GM18499 (cell line): ENCODE data around the gene DOCK3.
"Not testable (repeated sequence)": the region's sequence is repeated elsewhere in the genome, so short reads cannot be mapped to it uniquely, and the experiment has no call there.

Experiments
- ATAC-seq: cut with Tn5 transposase; IDR thresholded peaks from one replicate; pipeline ENCODE4 v1.9.1; 2021; ENCODE audit warnings: moderate number of reproducible peaks; ENCODE audit not compliant: insufficient read depth, unreplicated experiment

DOCK3 gene

DNA sequence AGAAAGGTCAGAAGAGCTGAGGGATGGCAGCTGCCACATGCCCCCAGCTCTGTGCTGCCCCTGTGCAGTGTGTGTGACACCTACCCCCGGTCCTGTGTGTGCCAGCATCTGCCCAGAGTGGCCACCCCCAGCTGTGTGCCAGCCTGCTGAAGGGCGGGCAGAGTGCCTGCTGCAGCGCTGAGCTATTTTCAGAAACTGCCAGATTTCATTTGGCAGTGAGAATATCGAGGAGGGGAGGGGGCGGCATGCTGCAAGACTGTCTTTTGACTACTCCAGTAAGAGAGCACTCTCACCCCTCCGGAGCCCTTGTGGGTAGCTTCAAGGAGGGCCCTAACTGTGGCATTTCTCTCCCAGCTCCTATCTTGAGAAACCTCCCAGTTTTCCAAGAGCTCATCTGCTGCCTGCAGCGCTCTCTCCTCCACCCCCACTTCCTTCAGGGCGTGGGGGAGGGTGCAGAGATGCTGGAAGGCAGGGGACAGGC, 25.2 kb upstream of the DOCK3 start:
- no peak for ATAC-seq

DNA sequence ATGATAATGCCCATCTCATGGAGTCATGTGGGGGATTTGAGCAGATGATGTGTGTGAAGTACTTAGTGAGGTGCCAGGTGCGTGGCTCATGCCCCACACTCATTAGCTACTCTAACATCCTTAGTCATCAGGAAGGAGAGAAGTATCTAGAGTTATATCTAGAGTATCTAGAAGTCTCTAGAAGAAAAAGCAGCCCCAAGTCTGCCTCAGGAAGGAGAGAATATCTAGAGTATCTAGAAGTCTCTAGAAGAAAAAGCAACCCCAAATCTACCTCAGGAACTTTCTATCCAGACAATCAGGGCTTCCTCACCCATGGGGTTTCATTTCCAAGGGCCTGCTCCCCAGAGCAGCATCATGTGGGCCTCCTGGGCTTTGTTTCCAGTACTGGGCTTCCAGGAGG, 24.7 kb upstream of the DOCK3 start:
- no peak for ATAC-seq

DNA sequence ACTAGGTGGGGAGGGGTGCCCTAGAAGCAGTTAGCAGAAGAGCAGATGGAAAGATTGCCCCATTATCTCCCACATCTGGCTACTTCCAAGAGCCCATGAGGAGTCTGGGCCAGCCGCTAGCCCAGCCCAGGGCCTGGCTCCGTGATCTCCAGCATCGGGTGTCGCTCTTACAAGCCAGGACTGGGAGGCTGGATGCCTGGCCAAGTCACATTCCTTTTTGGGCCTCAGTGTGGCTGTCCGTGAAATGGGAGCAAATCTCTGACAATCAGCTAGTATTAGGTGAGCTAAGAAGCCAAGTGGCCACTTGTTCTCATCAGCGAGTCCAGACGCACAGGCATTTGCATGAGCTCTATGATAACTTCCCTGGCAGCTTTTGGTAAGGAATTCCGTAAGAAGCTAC, 23.3 kb upstream of the DOCK3 start:
- no peak for ATAC-seq

DNA sequence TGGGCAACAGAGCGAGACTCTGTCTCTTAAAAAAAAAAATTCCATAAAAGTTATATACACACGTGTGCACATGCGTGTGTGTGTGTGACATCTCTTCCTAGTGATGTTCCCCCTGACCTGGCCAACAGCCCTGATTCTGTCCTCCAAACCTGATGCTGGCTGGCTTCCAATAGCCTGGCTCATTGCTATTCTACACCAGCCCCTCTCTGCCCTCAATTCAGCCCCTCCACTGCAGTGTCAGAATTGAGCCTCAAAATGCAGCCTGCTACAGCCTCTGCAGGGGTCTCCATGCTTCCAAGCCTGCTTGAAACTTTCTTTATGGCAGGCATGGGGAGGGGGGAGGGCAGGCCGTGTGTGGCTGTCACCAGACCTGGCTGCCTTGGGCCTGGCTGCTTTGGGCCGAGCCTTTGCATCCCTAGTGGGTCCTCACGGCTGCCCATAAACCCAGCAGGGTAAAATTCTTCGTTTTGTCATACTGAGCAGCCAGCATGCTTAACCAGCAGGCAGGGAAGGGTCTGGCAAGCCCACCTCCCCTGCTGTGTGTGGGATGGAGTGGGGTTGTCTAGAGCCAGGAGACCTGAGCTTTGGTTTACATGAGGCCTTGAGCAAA, 22.7 kb upstream of the DOCK3 start:
- ATAC-seq = no peak

GRCh38 chr3:50652709-50653108, 22.0 kb upstream of the DOCK3 start:
- ATAC-seq = no peak

GRCh38 chr3:50653937-50654595, 20.7 kb upstream of the DOCK3 start:
- ATAC-seq = no peak

DNA sequence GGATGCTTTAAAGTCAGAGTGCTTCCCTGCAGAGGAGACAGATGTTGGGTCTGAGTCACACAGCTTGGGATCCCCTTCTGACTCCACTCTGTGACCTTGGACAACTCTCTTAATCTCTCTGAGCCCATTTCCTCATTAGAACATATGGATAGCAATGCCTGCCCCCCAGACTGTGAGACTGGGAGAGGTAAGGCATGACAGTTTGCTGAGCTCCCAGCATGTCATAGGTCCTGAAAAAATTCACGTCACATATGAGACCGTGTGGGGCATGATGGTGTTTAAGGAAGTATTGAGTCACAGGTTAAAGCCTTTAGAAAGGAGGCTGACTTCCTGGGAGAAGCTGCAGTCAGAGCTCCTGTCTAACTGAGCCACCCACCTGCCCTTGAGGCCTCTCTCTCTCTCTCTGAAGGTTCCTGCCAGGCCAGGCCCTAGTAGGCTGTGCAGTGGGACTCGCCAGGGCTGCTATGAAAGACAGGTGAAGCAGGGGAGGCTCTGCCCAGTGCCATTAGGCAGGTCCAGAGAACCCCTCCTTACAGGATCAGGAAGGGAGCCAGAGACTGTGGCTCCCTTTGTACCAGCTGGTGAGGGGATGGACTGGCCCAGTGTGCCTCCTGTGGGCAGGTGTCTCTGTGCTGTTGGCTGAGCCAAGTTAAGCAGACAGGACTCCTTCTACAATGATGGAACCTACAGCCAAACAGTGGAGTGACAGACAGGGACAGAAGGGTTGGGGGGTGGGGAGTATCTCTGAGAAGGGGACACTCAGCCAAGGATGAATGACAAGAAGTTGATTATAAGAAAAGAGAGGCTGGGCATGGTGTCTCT, 19.5 kb upstream of the DOCK3 start:
- ATAC-seq = no peak

GRCh38 chr3:50656417-50657195, 18.1 kb upstream of the DOCK3 start:
- no peak for ATAC-seq

- no peak for ATAC-seq
These were observed 17.3 kb upstream of the DOCK3 start for GRCh38 chr3:50657407-50657806.

DNA sequence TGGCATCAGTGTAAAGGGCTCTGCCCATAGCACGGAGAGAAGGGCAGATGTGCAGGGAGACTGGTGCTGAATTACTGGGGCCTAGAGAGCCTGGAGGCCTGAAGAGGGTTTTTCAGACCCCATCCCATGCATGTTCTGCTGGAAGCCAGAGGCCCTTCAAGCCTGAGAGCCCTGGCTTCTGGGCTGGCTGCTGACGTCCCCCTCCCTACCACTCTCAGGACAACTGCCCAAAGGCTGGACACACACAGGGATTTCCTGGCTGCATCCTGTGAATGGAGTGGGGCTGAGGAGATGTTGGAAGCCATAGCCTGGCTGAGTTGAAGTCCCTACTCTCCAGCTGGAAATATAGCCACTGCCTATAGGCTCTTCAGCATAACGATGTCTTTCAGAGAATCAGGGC, 16.9 kb upstream of the DOCK3 start:
- no peak for ATAC-seq

DNA sequence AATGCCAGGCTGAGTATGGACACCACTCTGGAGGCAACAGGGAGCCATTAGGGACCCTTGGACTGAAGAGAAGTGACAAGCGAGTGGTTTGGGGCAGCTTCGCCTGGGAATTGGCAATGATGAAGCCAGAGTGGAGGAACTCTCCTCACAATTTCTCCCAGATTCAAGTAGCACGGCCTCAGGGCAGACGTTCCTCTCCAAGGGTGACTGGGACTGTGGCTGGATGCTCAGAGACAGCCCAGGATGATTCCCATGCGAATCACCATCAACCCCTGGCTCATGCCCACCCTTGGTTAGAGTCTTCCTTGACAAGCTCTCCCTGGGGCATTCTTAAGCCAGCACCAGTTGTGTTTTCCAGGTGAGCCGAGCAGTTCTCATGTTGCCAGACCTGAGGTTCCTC, 16.3 kb upstream of the DOCK3 start:
- no peak for ATAC-seq

DNA sequence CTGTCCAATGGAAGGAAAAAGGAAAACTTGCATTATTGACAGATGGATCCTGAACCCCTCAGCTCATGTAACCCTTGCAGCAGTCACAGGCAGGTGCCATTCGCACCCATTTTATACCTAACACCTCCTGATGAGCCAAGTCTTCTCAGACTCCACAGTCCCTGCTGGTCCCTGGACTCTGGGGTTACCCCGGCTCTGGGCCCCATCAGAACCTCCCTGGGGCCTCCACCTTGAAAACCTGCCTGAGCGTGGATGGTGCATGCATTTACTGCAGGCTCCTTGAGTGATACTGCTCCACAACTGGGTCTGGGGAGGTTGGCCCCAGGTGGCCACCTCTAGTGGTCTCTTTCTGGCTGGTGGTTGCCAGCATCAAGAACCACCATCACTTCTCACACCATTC, 15.9 kb upstream of the DOCK3 start:
- no peak for ATAC-seq

- ATAC-seq = no peak
These were observed 14.3 kb upstream of the DOCK3 start for GRCh38 chr3:50660386-50660785.

- no peak for ATAC-seq
These were observed 13.3 kb upstream of the DOCK3 start for GRCh38 chr3:50661321-50661837.

GRCh38 chr3:50662408-50662807, 12.3 kb upstream of the DOCK3 start:
- no peak for ATAC-seq

- no peak for ATAC-seq
These were observed 9.5 kb upstream of the DOCK3 start for GRCh38 chr3:50665081-50665840.

- ATAC-seq = not testable (repeated sequence)
These were observed 8.9 kb upstream of the DOCK3 start for GRCh38 chr3:50665841-50666115.

DNA sequence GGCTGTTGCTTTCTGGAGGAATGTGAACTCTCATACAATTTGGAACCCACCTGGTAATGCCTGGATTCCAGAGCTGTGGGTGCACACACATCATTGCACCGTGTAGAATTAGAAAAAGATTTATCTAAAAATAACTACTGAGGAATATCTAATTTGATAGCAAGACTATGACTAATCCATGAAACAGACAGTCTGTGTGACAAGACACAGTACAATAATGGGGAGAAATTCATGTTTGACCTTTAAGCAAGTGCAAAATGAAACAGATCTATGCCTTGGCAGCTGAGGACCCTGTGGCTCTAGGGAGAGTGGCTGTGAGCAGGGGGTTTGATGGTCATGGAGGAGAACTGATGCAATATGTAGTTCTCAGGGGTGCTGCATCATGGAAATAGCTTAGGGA, 7.9 kb upstream of the DOCK3 start:
- no peak for ATAC-seq

DNA sequence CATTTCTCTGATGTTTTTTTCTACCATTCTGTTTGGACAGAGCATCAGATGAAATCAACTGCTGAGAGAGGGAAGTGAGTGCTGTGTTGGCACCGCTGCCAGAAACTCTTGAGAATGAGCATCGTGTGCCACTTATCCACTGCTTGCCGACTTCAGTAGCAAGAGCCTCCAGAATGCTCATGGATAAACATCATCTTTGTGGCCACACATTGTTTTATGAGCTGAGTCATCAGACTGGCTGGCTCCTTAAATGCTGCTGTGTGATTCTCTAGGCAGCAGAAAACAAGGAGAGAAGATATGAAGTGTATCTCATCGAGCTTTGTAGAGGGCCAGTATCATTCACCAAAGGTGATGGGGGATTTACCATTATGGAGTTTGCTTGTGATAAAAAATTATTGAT, 3.4 kb upstream of the DOCK3 start:
- no peak for ATAC-seq

- no peak for ATAC-seq
These were observed 2.1 kb upstream of the DOCK3 start for GRCh38 chr3:50672656-50673055.
